Vagina (tissue), 2 donors: ENCODE results near the gene ART1. TPM values are rescaled to one million over a fixed set of nuclear protein-coding genes. Genes with fewer than 3 reads are reported as not detected.

Source experiments
- DNase-seq, 2 donors: peaks; one replicate each; pipeline ENCODE4 v3.0.0-alpha.2; 2017; ENCODE audit errors: extremely low spot score in 2 of 2
- H3K27ac ChIP-seq: fragments of 200-600 bp; sonication (generic); one replicate; pipeline ENCODE4 v1.5.1; 2019
- H3K27me3 ChIP-seq: fragments of 200-600 bp; sonication (generic); one replicate; pipeline ENCODE4 v1.5.1; 2019
- H3K36me3 ChIP-seq, 2 donors: fragments of 200-600 bp; sonication (generic); one replicate each; pipeline ENCODE4 v1.5.1; 2017 to 2019
- H3K4me1 ChIP-seq: fragments of 200-600 bp; sonication (generic); one replicate; pipeline ENCODE4 v1.5.1; 2019
- H3K4me3 ChIP-seq, 2 donors: fragments of 200-600 bp; sonication (generic); 1 replicate in 1 of 2; 2 replicates in 1 of 2; pipeline ENCODE4 v1.5.1; 2016 to 2019
- H3K9me3 ChIP-seq: fragments of 200-600 bp; sonication (generic); one replicate; pipeline ENCODE4 v1.5.1; 2019
- POLR2A ChIP-seq, 2 donors: fragments of 450-650 bp; IDR thresholded peaks; one replicate each; pipeline ENCODE4 v1.6.1; 2017; ENCODE audit warnings: antibody characterized with exemption in 2 of 2, mild to moderate bottlenecking in 2 of 2, moderate library complexity in 2 of 2
- POLR2AphosphoS5 ChIP-seq, 2 donors: sonication (generic); formaldehyde crosslinking; IDR thresholded peaks; one replicate each; pipeline ENCODE4 v1.9.0; 2017; ENCODE audit warnings: antibody characterized with exemption in 2 of 2, mild to moderate bottlenecking in 2 of 2, low read depth in 1 of 2; ENCODE audit not compliant: insufficient read depth in 1 of 2
- intact Hi-C: fragments of 100-400 bp; cut with DNase I; formaldehyde crosslinking; loops from one replicate; pipeline ENCODE4 v1.15.1; 2023
- total RNA-seq: library from RNA; depleted of rRNA; stranded (reverse); fragments of >200 nt; gene quantifications from one replicate; pipeline ENCODE4 v1.2.3, GENCODE V29; 2016
- TF ChIP-seq, protein P1 (sequence below), 3 experiments: fragments of 450-650 bp in 2 of 3; fragments of 200-600 bp in 1 of 3; sonication (generic) in 1 of 3; IDR thresholded peaks; one replicate each; pipeline ENCODE4 v1.5.1; 2017 to 2019; ENCODE audit warnings: antibody characterized with exemption in 3 of 3, mild to moderate bottlenecking in 2 of 3, moderate library complexity in 2 of 3

The ART1 gene
- total RNA-seq, 1 donor from 2014 or later, result not detected

DNA sequence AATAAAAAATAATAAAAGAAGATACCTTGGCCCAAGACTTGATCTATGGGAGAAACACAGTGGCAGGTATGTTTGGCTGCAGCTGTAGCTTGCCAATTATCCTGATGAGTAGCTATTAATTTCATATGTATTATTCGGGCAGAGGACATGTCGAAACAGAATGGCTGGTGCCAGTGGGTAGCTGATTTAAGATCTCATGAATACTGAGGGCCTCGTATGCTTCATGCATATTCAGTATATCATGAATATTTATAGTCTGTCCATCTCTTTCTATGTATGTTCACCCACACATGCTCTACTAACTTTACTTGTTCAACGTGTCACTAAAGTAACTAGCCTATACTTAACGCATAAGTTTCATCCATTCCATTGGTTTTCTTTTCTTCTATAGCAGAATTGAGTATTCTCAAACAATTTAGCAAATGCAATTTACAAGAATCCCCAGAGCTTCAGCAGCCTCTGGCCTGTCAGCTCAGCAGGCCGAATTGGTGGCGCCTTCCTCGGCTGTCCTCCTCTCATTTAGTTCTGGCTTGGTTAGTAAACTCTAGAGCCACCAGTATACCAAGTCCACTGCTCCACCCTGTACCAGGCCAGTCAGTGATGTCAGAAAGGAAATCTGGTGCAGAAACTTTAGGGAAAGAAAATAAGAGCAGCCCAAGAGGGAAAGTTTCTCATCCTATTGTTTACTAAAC, 21.0 kb upstream of the ART1 start:
- Histone ChIP-seq H3K27me3 (no peaks in the 10 kb centered on the region), H3K9me3 (no peaks in the 10 kb centered on the region), H3K36me3 (no peaks in the 10 kb centered on the region), H3K4me1 (no peaks in the 10 kb centered on the region), H3K27ac (no peak overlapping the region), H3K4me3 (no peak overlapping the region)
- TF ChIP-seq, protein P1, sequence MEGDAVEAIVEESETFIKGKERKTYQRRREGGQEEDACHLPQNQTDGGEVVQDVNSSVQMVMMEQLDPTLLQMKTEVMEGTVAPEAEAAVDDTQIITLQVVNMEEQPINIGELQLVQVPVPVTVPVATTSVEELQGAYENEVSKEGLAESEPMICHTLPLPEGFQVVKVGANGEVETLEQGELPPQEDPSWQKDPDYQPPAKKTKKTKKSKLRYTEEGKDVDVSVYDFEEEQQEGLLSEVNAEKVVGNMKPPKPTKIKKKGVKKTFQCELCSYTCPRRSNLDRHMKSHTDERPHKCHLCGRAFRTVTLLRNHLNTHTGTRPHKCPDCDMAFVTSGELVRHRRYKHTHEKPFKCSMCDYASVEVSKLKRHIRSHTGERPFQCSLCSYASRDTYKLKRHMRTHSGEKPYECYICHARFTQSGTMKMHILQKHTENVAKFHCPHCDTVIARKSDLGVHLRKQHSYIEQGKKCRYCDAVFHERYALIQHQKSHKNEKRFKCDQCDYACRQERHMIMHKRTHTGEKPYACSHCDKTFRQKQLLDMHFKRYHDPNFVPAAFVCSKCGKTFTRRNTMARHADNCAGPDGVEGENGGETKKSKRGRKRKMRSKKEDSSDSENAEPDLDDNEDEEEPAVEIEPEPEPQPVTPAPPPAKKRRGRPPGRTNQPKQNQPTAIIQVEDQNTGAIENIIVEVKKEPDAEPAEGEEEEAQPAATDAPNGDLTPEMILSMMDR (IDR thresholded peaks at IDR 0.05), result no peak
- TF ChIP-seq POLR2AphosphoS5 (IDR thresholded peaks at IDR 0.05; ENCODE audit: insufficient read depth in 1 of 2, low read depth in 1 of 2) (no peak), POLR2A (IDR thresholded peaks at IDR 0.05) (no peak)
- intact Hi-C loops, result no loop called here
- DNase-seq, result no peak

DNA sequence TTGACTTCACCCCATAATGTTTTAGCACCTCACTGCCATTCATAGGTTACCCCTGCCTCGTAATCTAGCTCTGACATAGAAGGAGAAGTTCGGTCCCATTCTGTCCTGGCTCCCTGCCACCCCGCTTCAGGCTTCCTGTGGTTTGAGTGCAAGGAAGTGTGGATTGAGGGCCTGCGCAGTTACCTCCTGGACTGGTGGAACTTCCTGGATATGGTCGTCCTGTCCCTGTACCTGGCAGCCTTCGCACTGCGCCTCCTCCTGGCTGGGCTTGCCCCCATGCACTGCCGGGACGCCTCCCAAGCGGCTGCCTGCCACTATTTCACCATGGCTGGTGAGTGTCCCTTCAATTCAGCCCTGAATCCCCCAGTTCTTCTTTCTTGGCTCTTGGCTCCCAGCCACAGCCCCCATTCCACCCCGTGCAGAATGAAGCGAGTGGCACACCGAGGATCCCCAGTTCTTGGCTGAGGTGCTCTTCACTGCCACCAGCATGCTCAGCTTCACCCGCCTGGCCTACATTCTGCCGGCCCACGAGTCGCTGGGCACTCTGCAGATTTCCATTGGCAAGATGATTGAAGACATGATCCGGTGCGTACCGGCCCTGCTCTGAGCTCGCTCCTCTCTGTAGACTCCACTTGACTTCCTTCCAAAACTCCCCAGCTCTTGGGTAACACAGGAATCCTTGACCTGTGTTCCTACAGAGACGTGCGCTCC, 18.5 kb upstream of the ART1 start:
- DNase-seq, result no peak
- TF ChIP-seq POLR2A (IDR thresholded peaks at IDR 0.05), result no peak
- TF ChIP-seq, protein P1 (IDR thresholded peaks at IDR 0.05), result no peak
- no peak for TF ChIP-seq POLR2AphosphoS5 (IDR thresholded peaks at IDR 0.05; ENCODE audit: insufficient read depth in 1 of 2, low read depth in 1 of 2)
- Histone ChIP-seq H3K27ac (no peak overlapping the region), H3K36me3 (no peaks in the 10 kb centered on the region), H3K27me3 (no peaks in the 10 kb centered on the region), H3K4me1 (no peaks in the 10 kb centered on the region), H3K4me3 (no peak overlapping the region), H3K9me3 (no peaks in the 10 kb centered on the region)
- intact Hi-C loops, result no loop called here

DNA sequence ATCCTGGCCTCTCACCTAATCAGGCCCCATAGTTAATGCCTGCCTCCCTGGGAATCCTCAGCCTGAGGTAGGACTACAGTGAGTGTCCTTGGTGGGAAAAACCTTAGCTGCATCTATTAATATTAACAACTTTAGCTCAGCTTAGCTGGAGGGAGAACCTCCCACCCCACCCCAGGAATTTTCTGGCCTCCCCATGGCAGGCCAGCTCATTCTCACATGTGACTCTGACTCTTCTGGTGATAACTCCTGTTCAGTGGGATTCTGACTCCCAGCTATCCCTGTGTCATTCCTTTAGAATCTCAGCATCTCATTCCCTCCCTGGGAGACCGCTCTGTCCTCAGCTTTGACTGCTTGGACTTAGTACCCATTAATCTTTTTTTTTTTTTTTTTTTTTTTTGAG, 17.6 kb upstream of the ART1 start:
- no peak for DNase-seq
- H3K27ac ChIP-seq, result no peak overlapping the region
- no peak for TF ChIP-seq POLR2A (IDR thresholded peaks at IDR 0.05)
- TF ChIP-seq POLR2AphosphoS5 (IDR thresholded peaks at IDR 0.05; ENCODE audit: insufficient read depth in 1 of 2, low read depth in 1 of 2), result no peak
- TF ChIP-seq, protein P1 (IDR thresholded peaks at IDR 0.05), result no peak
- H3K9me3 ChIP-seq, result no peaks in the 10 kb centered on the region
- no peak overlapping the region for H3K4me3 ChIP-seq
- intact Hi-C loops, result no loop called here
- no peaks in the 10 kb centered on the region for H3K36me3 ChIP-seq
- no peaks in the 10 kb centered on the region for H3K27me3 ChIP-seq
- H3K4me1 ChIP-seq, result no peaks in the 10 kb centered on the region

DNA sequence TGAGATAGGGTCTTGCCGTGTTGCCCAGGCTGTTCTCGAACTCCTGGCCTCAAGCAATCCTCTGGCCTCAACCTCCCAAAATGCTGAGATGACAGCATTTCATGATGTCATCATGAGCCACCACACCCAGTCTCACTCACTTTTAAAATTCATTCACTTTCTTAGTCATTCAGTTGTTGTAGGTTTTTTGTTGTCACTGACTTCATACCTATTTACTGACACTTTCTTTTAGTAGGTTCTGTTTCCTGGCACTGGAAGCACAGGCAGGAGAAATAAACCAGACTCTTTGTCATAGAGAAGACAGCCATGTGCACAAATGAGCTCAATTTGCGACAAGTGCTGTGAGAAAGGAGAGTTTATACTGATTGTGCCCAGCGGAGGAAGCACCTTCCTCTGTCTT, 13.6 kb upstream of the ART1 start:
- no peaks in the 10 kb centered on the region for H3K4me1 ChIP-seq
- no peaks in the 10 kb centered on the region for H3K27me3 ChIP-seq
- TF ChIP-seq POLR2AphosphoS5 (IDR thresholded peaks at IDR 0.05; ENCODE audit: insufficient read depth in 1 of 2, low read depth in 1 of 2) (no peak), POLR2A (IDR thresholded peaks at IDR 0.05) (no peak)
- TF ChIP-seq, protein P1 (IDR thresholded peaks at IDR 0.05), result no peak
- H3K27ac ChIP-seq, result no peak overlapping the region
- DNase-seq, result no peak
- no peak overlapping the region for H3K4me3 ChIP-seq
- H3K36me3 ChIP-seq, result no peaks in the 10 kb centered on the region
- intact Hi-C loops, result no loop called here
- no peaks in the 10 kb centered on the region for H3K9me3 ChIP-seq

DNA sequence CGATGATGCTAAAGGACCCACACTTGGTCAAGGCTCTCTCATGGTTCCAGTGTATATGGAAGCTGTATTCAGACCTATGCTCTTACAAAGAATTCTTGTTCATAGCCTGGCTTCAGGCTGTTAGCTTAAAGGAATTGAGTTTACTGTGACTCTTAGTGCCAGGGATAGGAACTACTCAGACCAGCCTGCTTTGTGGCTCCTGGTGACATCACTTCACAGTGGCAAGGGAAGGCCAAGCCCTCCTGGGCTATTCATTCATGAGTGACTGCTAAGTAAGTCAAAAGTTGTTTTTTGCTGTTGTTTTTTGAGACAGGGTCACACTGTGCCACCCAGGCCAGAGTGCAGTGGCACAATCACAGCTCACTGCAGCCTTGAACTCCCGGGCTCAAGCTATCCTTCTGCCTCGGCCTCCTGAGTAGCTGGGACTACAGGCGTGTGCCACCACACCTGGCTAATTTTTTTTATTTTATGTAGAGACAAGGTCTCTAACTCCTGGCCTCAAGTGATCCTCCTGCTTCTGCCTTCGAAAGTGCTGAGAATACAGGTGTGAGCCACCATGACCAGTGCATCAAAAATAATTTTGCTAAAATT, 12.8 kb upstream of the ART1 start:
- Histone ChIP-seq H3K27ac (no peak overlapping the region), H3K9me3 (no peaks in the 10 kb centered on the region), H3K4me1 (no peaks in the 10 kb centered on the region), H3K36me3 (no peaks in the 10 kb centered on the region), H3K4me3 (no peak overlapping the region), H3K27me3 (no peaks in the 10 kb centered on the region)
- TF ChIP-seq POLR2AphosphoS5 (IDR thresholded peaks at IDR 0.05; ENCODE audit: insufficient read depth in 1 of 2, low read depth in 1 of 2) (no peak), POLR2A (IDR thresholded peaks at IDR 0.05) (no peak)
- TF ChIP-seq, protein P1 (IDR thresholded peaks at IDR 0.05), result no peak
- no peak for DNase-seq
- intact Hi-C loops, result no loop called here
